GM13977 (cell line): Measurements from ENCODE around the gene ULK4.
"Not testable (repeated sequence)": the region's sequence is repeated elsewhere in the genome, so short reads cannot be mapped to it uniquely, and the experiment has no call there.

Source experiments
- DNase-seq: peaks from one replicate; pipeline ENCODE4 v3.0.0; 2012; ENCODE audit warnings: low spot score
- CTCF ChIP-seq: IDR thresholded peaks from 2 replicates; pipeline ENCODE4 v1.5.1; 2012; ENCODE audit warnings: mild to moderate bottlenecking, control low read depth; ENCODE audit not compliant: insufficient read depth; ENCODE audit errors: extremely low read depth, missing control alignments
- in situ Hi-C: fragments of 300-500 bp; cut with MboI; formaldehyde crosslinking; loops from one replicate; pipeline ENCODE4 v1.12.0; 2022; ENCODE audit warnings: low sequenced_read_pairs, low pct_unique_long_range_greater_than_20kb, mixed read lengths, inconsistent platforms; ENCODE audit not compliant: unreplicated experiment

The ULK4 gene

DNA sequence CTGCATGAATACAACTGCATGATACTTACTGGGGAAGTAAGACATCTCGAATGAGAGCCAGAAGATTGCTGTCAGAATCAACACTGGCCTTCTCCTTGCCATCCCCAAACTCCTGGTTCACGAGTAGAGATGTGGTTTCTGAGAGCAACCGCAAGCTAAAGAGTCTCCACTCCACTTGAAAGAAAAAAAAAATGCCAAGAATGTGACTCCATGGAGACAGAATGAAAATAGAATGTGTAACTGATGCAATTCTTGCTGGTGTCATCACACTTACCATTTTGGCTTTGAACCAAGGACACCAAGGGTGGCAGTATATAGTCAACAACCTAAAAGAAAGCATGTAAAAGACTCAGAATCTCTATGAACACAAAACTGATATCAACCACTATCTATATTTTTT is 280.4 kb downstream of the ULK4 start:
- no peak for DNase-seq
- TF ChIP-seq CTCF, result no peak
- in situ Hi-C loops, result no loop called here

DNA sequence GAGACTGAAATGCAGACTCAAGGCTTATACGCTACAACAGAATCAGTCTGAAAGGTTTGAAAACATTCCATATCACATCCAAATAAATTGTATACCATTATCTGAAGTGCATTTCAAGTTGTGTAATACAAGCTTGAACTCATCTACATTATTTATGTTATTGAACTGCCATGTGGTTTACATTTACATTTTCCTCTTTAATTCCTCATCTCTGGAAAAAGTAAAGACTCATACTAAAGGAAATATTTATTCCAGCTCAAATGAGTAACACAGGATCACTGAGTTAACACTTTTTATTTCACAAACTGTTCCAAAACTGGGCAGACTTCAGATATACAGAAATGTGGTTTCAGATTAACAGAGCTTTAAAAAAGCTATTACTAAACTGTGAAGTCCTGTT is 282.5 kb downstream of the ULK4 start:
- in situ Hi-C loops, result no loop called here
- no peak for DNase-seq
- no peak for TF ChIP-seq CTCF

GRCh38 chr3:41675102-41675501 is 286.8 kb downstream of the ULK4 start:
- DNase-seq, in situ Hi-C loops: not testable (repeated sequence)

DNA sequence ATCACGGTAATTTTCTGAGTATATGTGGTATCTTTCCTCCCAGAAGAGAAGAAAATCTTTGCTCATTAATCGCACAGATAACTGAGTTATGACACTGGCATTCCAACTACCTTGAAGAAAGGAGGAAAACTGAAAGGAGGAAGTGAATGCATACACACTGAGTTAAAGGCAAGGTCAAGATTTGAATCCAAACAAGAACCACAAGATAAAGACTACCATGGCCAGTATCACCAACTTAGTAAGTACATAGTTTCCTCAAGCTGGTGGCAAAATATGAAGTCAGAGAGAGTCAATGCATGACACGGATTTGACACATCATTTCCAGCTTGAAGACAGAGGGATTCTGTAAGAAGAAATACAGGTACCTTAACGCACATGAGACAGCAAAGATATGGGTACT is 287.5 kb downstream of the ULK4 start:
- no peak for TF ChIP-seq CTCF
- no peak for DNase-seq
- in situ Hi-C loops, result no loop called here

GRCh38 chr3:41673650-41674049 is 288.3 kb downstream of the ULK4 start:
- TF ChIP-seq CTCF, result no peak
- DNase-seq, result no peak
- in situ Hi-C loops, result no loop called here

- in situ Hi-C loops, result no loop called here
- no peak for TF ChIP-seq CTCF
- no peak for DNase-seq
Measured at GRCh38 chr3:41668379-41668778, 293.5 kb downstream of the ULK4 start.

DNA sequence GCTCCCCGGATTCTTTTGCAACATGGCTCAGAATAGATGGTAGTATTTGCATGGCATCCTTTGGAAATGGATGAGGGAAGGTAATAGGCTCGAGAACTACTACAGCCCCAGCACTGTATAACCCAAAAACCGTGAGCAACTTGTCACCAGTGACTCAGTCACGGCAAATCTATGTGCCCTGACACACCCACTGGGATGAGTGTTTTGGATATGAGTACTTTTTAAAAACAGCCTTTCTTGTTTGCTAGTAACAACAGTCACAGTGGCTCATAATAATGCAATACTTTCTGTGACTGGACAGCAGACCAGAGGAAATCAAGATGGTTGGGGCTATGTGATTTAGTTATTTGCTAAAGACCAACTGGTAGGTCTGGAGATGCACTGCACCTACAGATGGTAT is 299.6 kb downstream of the ULK4 start:
- in situ Hi-C loops, result no loop called here
- no peak for DNase-seq
- no peak for TF ChIP-seq CTCF
